Memory B cell (primary cell): ENCODE measurements around the gene RPF1.
A peak's percentile ranks its signal among the peaks of the same experiment; 100 is the strongest.
"Not testable (repeated sequence)": the region's sequence is repeated elsewhere in the genome, so short reads cannot be mapped to it uniquely, and the experiment has no call there.

ENCODE experiments used
- ATAC-seq: fragments of 150-1000 bp; cut with Tn5 transposase; 2 replicates; pipeline ENCODE4 v1.10.0; 2021; ENCODE audit warnings: low read depth, mild to moderate bottlenecking, moderate library complexity
- DNase-seq, 2 donors: peaks; one replicate each; pipeline ENCODE4 v3.0.0; 2022; ENCODE audit warnings: low spot score in 2 of 2
- H3K27ac Mint-ChIP-seq: one replicate; pipeline ENCODE4 v1.8.0; 2022; ENCODE audit warnings: mild to moderate bottlenecking, moderate library complexity, mixed read lengths
- H3K27me3 Mint-ChIP-seq: one replicate; pipeline ENCODE4 v1.8.0; 2022; ENCODE audit warnings: mixed read lengths
- H3K36me3 Mint-ChIP-seq: one replicate; pipeline ENCODE4 v1.8.0; 2022; ENCODE audit warnings: mild to moderate bottlenecking, mixed read lengths
- H3K4me1 Mint-ChIP-seq: one replicate; pipeline ENCODE4 v1.8.0; 2022; ENCODE audit warnings: mixed read lengths
- H3K4me3 Mint-ChIP-seq: one replicate; pipeline ENCODE4 v1.8.0; 2022; ENCODE audit warnings: mild to moderate bottlenecking, moderate library complexity, mixed read lengths
- H3K9me3 Mint-ChIP-seq: one replicate; pipeline ENCODE4 v1.8.0; 2022; ENCODE audit warnings: mixed read lengths

The RPF1 gene

GRCh38 chr1:84505493-84506001 lies 26.5 kb downstream of the RPF1 start:
- Mint-ChIP-seq H3K4me3 (peak overlapping the region; percentile 90), H3K36me3 (peaks cover 3% of the 10 kb centered on the region), H3K27me3 (no peaks in the 10 kb centered on the region), H3K27ac (peak overlapping the region; percentile 94), H3K9me3 (no peaks in the 10 kb centered on the region), H3K4me1 (peaks cover 24% of the 10 kb centered on the region)
- DNase-seq: no peak
- peak; percentile 46 for ATAC-seq

GRCh38 chr1:84506002-84506728 lies 27.1 kb downstream of the RPF1 start, which contains the start of the genes GNG5 and SPATA1:
Gene GNG5 (minus strand): TSS chr1:84506581. CDS start chr1:84506091, 490 bp downstream.
Gene SPATA1 (plus strand): TSS chr1:84506386. CDS start chr1:84516360, 9,974 bp downstream.
- peak within 1 kb of the TSS; percentile 94 for H3K27ac Mint-ChIP-seq
- H3K36me3 Mint-ChIP-seq: peaks cover 1% of the 10 kb centered on the region
- peaks cover 22% of the 10 kb centered on the region for H3K4me1 Mint-ChIP-seq
- H3K4me3 Mint-ChIP-seq: peak within 1 kb of the TSS; percentile 90
- no peaks in the 10 kb centered on the region for H3K9me3 Mint-ChIP-seq
- H3K27me3 Mint-ChIP-seq: no peaks in the 10 kb centered on the region
- DNase-seq: peak; percentile 93
- peak; percentile 91 for ATAC-seq

GRCh38 chr1:84506729-84507453 lies 27.8 kb downstream of the RPF1 start:
- no peaks in the 10 kb centered on the region for H3K36me3 Mint-ChIP-seq
- peaks cover 16% of the 10 kb centered on the region for H3K4me1 Mint-ChIP-seq
- ATAC-seq (no peak), DNase-seq (no peak)
- no peaks in the 10 kb centered on the region for H3K27me3 Mint-ChIP-seq
- peak overlapping the region; percentile 94 for H3K27ac Mint-ChIP-seq
- H3K9me3 Mint-ChIP-seq: no peaks in the 10 kb centered on the region
- H3K4me3 Mint-ChIP-seq: peak overlapping the region; percentile 90

GRCh38 chr1:84507887-84508286 lies 28.8 kb downstream of the RPF1 start:
- DNase-seq, H3K4me3 Mint-ChIP-seq, H3K27me3 Mint-ChIP-seq, H3K9me3 Mint-ChIP-seq, ATAC-seq, H3K27ac Mint-ChIP-seq, H3K36me3 Mint-ChIP-seq: not testable (repeated sequence)
- peaks cover 16% of the 10 kb centered on the region for H3K4me1 Mint-ChIP-seq

- ATAC-seq (no peak), DNase-seq (no peak)
- no peaks in the 10 kb centered on the region for H3K36me3 Mint-ChIP-seq
- H3K27ac Mint-ChIP-seq: no peak overlapping the region
- no peak overlapping the region for H3K4me3 Mint-ChIP-seq
- no peaks in the 10 kb centered on the region for H3K9me3 Mint-ChIP-seq
- H3K4me1 Mint-ChIP-seq: peaks cover 14% of the 10 kb centered on the region
- no peaks in the 10 kb centered on the region for H3K27me3 Mint-ChIP-seq
These were observed 29.4 kb downstream of the RPF1 start for GRCh38 chr1:84508510-84508909.

GRCh38 chr1:84509029-84509428 lies 30.0 kb downstream of the RPF1 start:
- no peak overlapping the region for H3K4me3 Mint-ChIP-seq
- no peak for ATAC-seq
- DNase-seq: no peak
- H3K9me3 Mint-ChIP-seq: no peaks in the 10 kb centered on the region
- H3K4me1 Mint-ChIP-seq: peaks cover 12% of the 10 kb centered on the region
- no peaks in the 10 kb centered on the region for H3K27me3 Mint-ChIP-seq
- no peak overlapping the region for H3K27ac Mint-ChIP-seq
- no peaks in the 10 kb centered on the region for H3K36me3 Mint-ChIP-seq

GRCh38 chr1:84510165-84510564 lies 31.1 kb downstream of the RPF1 start:
- Mint-ChIP-seq H3K27ac (no peak overlapping the region), H3K4me1 (peaks cover 2% of the 10 kb centered on the region), H3K27me3 (no peaks in the 10 kb centered on the region), H3K36me3 (no peaks in the 10 kb centered on the region), H3K9me3 (no peaks in the 10 kb centered on the region), H3K4me3 (no peak overlapping the region)
- ATAC-seq (no peak), DNase-seq (no peak)

- no peaks in the 10 kb centered on the region for H3K27me3 Mint-ChIP-seq
- ATAC-seq: no peak
- H3K4me1 Mint-ChIP-seq: no peaks in the 10 kb centered on the region
- H3K36me3 Mint-ChIP-seq: no peaks in the 10 kb centered on the region
- no peak overlapping the region for H3K27ac Mint-ChIP-seq
- H3K9me3 Mint-ChIP-seq: no peaks in the 10 kb centered on the region
- H3K4me3 Mint-ChIP-seq: no peak overlapping the region
- no peak for DNase-seq
These were observed 31.6 kb downstream of the RPF1 start for GRCh38 chr1:84510668-84511067.

- Mint-ChIP-seq H3K27me3 (no peaks in the 10 kb centered on the region), H3K4me1 (no peaks in the 10 kb centered on the region), H3K36me3 (peaks cover 10% of the 10 kb centered on the region), H3K4me3 (no peak overlapping the region), H3K27ac (no peak overlapping the region), H3K9me3 (peaks cover 4% of the 10 kb centered on the region)
- no peak for ATAC-seq
- no peak for DNase-seq
These were observed 45.5 kb downstream of the RPF1 start for GRCh38 chr1:84524590-84524989.

- peaks cover 11% of the 10 kb centered on the region for H3K36me3 Mint-ChIP-seq
- H3K4me3 Mint-ChIP-seq: no peak overlapping the region
- H3K27me3 Mint-ChIP-seq: no peaks in the 10 kb centered on the region
- no peak overlapping the region for H3K27ac Mint-ChIP-seq
- no peak for ATAC-seq
- peaks cover 4% of the 10 kb centered on the region for H3K9me3 Mint-ChIP-seq
- no peak for DNase-seq
- no peaks in the 10 kb centered on the region for H3K4me1 Mint-ChIP-seq
These were observed 46.7 kb downstream of the RPF1 start for GRCh38 chr1:84525779-84526178.

GRCh38 chr1:84538599-84538998 lies 59.5 kb downstream of the RPF1 start:
- peaks cover 22% of the 10 kb centered on the region for H3K36me3 Mint-ChIP-seq
- H3K4me3 Mint-ChIP-seq: no peak overlapping the region
- DNase-seq (no peak), ATAC-seq (no peak)
- peaks cover 2% of the 10 kb centered on the region for H3K4me1 Mint-ChIP-seq
- no peaks in the 10 kb centered on the region for H3K27me3 Mint-ChIP-seq
- H3K27ac Mint-ChIP-seq: no peak overlapping the region
- no peaks in the 10 kb centered on the region for H3K9me3 Mint-ChIP-seq

GRCh38 chr1:84539972-84540371 lies 60.9 kb downstream of the RPF1 start:
- no peak for DNase-seq
- no peak for ATAC-seq
- H3K4me1 Mint-ChIP-seq: peaks cover 2% of the 10 kb centered on the region

GRCh38 chr1:84540759-84541158 lies 61.7 kb downstream of the RPF1 start:
- H3K4me1 Mint-ChIP-seq: peaks cover 2% of the 10 kb centered on the region
- no peak for ATAC-seq
- peaks cover 22% of the 10 kb centered on the region for H3K36me3 Mint-ChIP-seq
- H3K4me3 Mint-ChIP-seq: no peak overlapping the region
- H3K27ac Mint-ChIP-seq: no peak overlapping the region
- H3K9me3 Mint-ChIP-seq: no peaks in the 10 kb centered on the region
- H3K27me3 Mint-ChIP-seq: no peaks in the 10 kb centered on the region
- DNase-seq: no peak

More at GRCh38 chr1:84539972-84540371, 60.9 kb downstream of the RPF1 start:
- H3K9me3 Mint-ChIP-seq: no peaks in the 10 kb centered on the region
- no peak overlapping the region for H3K4me3 Mint-ChIP-seq
- no peaks in the 10 kb centered on the region for H3K27me3 Mint-ChIP-seq
- H3K27ac Mint-ChIP-seq: no peak overlapping the region
- peaks cover 24% of the 10 kb centered on the region for H3K36me3 Mint-ChIP-seq

- Mint-ChIP-seq H3K4me1 (peaks cover 2% of the 10 kb centered on the region), H3K4me3 (no peak overlapping the region), H3K36me3 (peaks cover 23% of the 10 kb centered on the region), H3K27me3 (no peaks in the 10 kb centered on the region), H3K27ac (no peak overlapping the region), H3K9me3 (no peaks in the 10 kb centered on the region)
- DNase-seq: no peak
- ATAC-seq: no peak
These were observed 62.6 kb downstream of the RPF1 start for GRCh38 chr1:84541679-84542078.
